Stimulated activated CD4-positive, alpha-beta T cell treated with anti-CD3 and anti-CD28 coated beads, Interleukin-12 subunit alpha, Interleukin-12 subunit beta, amount 100 ng/mL, for 24 hours (primary cell): Measurements from ENCODE around the gene FITM2.
"Not testable (repeated sequence)": the region's sequence is repeated elsewhere in the genome, so short reads cannot be mapped to it uniquely, and the experiment has no call there.

Source experiments
- DNase-seq, 2 experiments: peaks; one replicate each; pipeline ENCODE4 v3.0.0-alpha.2; 2020; ENCODE audit warnings: low read depth in 2 of 2

The FITM2 gene

GRCh38 chr20:44310664-44311639 is at the start of gene FITM2:
Gene FITM2, minus strand, starts transcription at chr20:44311202. Its CDS starts 54 bp downstream, at chr20:44311148.
- DNase-seq: peak; percentile 96 to 98

- no peak for DNase-seq
These were observed 49.2 kb upstream of the FITM2 start for GRCh38 chr20:44360221-44360620.

GRCh38 chr20:44358776-44359175 is 47.8 kb upstream of the FITM2 start:
- DNase-seq: no peak

GRCh38 chr20:44357555-44358125 is 46.6 kb upstream of the FITM2 start:
- no peak for DNase-seq

GRCh38 chr20:44357020-44357419 is 46.0 kb upstream of the FITM2 start:
- DNase-seq: no peak

- no peak for DNase-seq
These were observed 45.3 kb upstream of the FITM2 start for GRCh38 chr20:44356353-44356723.

GRCh38 chr20:44355498-44356352 is 44.7 kb upstream of the FITM2 start, which contains the start of gene HNF4A:
Gene HNF4A, plus strand, starts transcription at chr20:44355699. Its CDS starts 106 bp downstream, at chr20:44355805.
- no peak for DNase-seq

- DNase-seq: no peak
These were observed 44.0 kb upstream of the FITM2 start for GRCh38 chr20:44354979-44355497.

GRCh38 chr20:44350567-44350966 is 39.6 kb upstream of the FITM2 start:
- DNase-seq: no peak

- no peak for DNase-seq
These were observed 38.3 kb upstream of the FITM2 start for GRCh38 chr20:44349349-44349748.

GRCh38 chr20:44348168-44348659 is 37.2 kb upstream of the FITM2 start:
- no peak for DNase-seq

- not testable (repeated sequence) for DNase-seq
These were observed 34.9 kb upstream of the FITM2 start for GRCh38 chr20:44345941-44346340.

- no peak for DNase-seq
These were observed 34.1 kb upstream of the FITM2 start for GRCh38 chr20:44345147-44345546.

GRCh38 chr20:44344723-44345122 is 33.7 kb upstream of the FITM2 start:
- no peak for DNase-seq

- DNase-seq: no peak
These were observed 32.2 kb upstream of the FITM2 start for GRCh38 chr20:44343162-44343675.

- DNase-seq: no peak
These were observed 31.2 kb upstream of the FITM2 start for GRCh38 chr20:44342248-44342647.

GRCh38 chr20:44336725-44337380 is 25.9 kb upstream of the FITM2 start, which contains the start of gene R3HDML:
Gene R3HDML, plus strand, starts transcription at chr20:44337043. Its CDS starts 115 bp downstream, at chr20:44337158.
- DNase-seq: no peak

GRCh38 chr20:44336086-44336485 is 25.1 kb upstream of the FITM2 start:
- DNase-seq: no peak

GRCh38 chr20:44335675-44336074 is 24.7 kb upstream of the FITM2 start:
- DNase-seq: no peak

- DNase-seq: no peak
These were observed 23.7 kb upstream of the FITM2 start for GRCh38 chr20:44334709-44335108.

- DNase-seq: no peak
These were observed 23.3 kb upstream of the FITM2 start for GRCh38 chr20:44334306-44334705.
